ENCODE results near the gene PALM2AKAP2.
A peak's percentile ranks its signal among the peaks of the same experiment; 100 is the strongest.

PALM2AKAP2 gene

GRCh38 chr9:109779711-109780452 is at the start of gene PALM2AKAP2:
PALM2AKAP2 (plus strand) TSS chr9:109780198; CDS start chr9:109780489, 291 bp downstream.
- peak within 1 kb of the TSS; percentile 75 for H3K9ac ChIP-seq (ENCODE audit: low read depth, low read length)

GRCh38 chr9:109730228-109730627 is 49.8 kb upstream of the PALM2AKAP2 start:
- Histone ChIP-seq H3K27me3 (ENCODE audit: control insufficient read depth, insufficient read depth, low read length) (no peaks in the 10 kb centered on the region), H3K9ac (ENCODE audit: low read depth, low read length) (no peak overlapping the region), H3K36me3 (ENCODE audit: control insufficient read depth, insufficient read depth, low read length) (no peaks in the 10 kb centered on the region), H3K9me3 (ENCODE audit: control insufficient read depth, insufficient read depth, low read length) (no peaks in the 10 kb centered on the region), H3K4me1 (ENCODE audit: control insufficient read depth, insufficient read depth, low read length) (peaks cover 8% of the 10 kb centered on the region; the same call in 1 of the 2 replicates), H3K4me3 (ENCODE audit: low read depth, low read length) (no peak overlapping the region), H3K27ac (ENCODE audit: low read depth, low read length) (no peak overlapping the region)

More at GRCh38 chr9:109779711-109780452, at the start of gene PALM2AKAP2:
- H3K27ac ChIP-seq (ENCODE audit: low read depth, low read length), result no peak within 1 kb of the TSS
- H3K4me3 ChIP-seq (ENCODE audit: low read depth, low read length), result peak within 1 kb of the TSS; percentile 77
- no peaks in the 10 kb centered on the region for H3K36me3 ChIP-seq (ENCODE audit: control insufficient read depth, insufficient read depth, low read length)
- H3K27me3 ChIP-seq (ENCODE audit: control insufficient read depth, insufficient read depth, low read length), result peaks cover 24% of the 10 kb centered on the region
- no peaks in the 10 kb centered on the region for H3K9me3 ChIP-seq (ENCODE audit: control insufficient read depth, insufficient read depth, low read length)
- peaks cover 12% of the 10 kb centered on the region; the same call in 1 of the 2 replicates for H3K4me1 ChIP-seq (ENCODE audit: control insufficient read depth, insufficient read depth, low read length)

GRCh38 chr9:109733690-109734089 is 46.3 kb upstream of the PALM2AKAP2 start:
- no peaks in the 10 kb centered on the region; the same call in 1 of the 2 replicates for H3K27me3 ChIP-seq (ENCODE audit: control insufficient read depth, insufficient read depth, low read length)
- peaks cover 8% of the 10 kb centered on the region; the same call in 1 of the 2 replicates for H3K4me1 ChIP-seq (ENCODE audit: control insufficient read depth, insufficient read depth, low read length)
- H3K9me3 ChIP-seq (ENCODE audit: control insufficient read depth, insufficient read depth, low read length), result no peaks in the 10 kb centered on the region
- no peaks in the 10 kb centered on the region for H3K36me3 ChIP-seq (ENCODE audit: control insufficient read depth, insufficient read depth, low read length)
- no peak overlapping the region for H3K4me3 ChIP-seq (ENCODE audit: low read depth, low read length)
- H3K27ac ChIP-seq (ENCODE audit: low read depth, low read length), result no peak overlapping the region
- no peak overlapping the region for H3K9ac ChIP-seq (ENCODE audit: low read depth, low read length)

GRCh38 chr9:109734814-109735213 is 45.2 kb upstream of the PALM2AKAP2 start:
- Histone ChIP-seq H3K27ac (ENCODE audit: low read depth, low read length) (no peak overlapping the region), H3K4me3 (ENCODE audit: low read depth, low read length) (no peak overlapping the region), H3K36me3 (ENCODE audit: control insufficient read depth, insufficient read depth, low read length) (no peaks in the 10 kb centered on the region), H3K9me3 (ENCODE audit: control insufficient read depth, insufficient read depth, low read length) (no peaks in the 10 kb centered on the region), H3K4me1 (ENCODE audit: control insufficient read depth, insufficient read depth, low read length) (peaks cover 8% of the 10 kb centered on the region; the same call in 1 of the 2 replicates), H3K27me3 (ENCODE audit: control insufficient read depth, insufficient read depth, low read length) (no peaks in the 10 kb centered on the region; the same call in 1 of the 2 replicates), H3K9ac (ENCODE audit: low read depth, low read length) (no peak overlapping the region)

GRCh38 chr9:109735801-109736200 is 44.2 kb upstream of the PALM2AKAP2 start:
- no peak overlapping the region for H3K9ac ChIP-seq (ENCODE audit: low read depth, low read length)
- H3K9me3 ChIP-seq (ENCODE audit: control insufficient read depth, insufficient read depth, low read length), result no peaks in the 10 kb centered on the region
- no peak overlapping the region for H3K27ac ChIP-seq (ENCODE audit: low read depth, low read length)
- H3K36me3 ChIP-seq (ENCODE audit: control insufficient read depth, insufficient read depth, low read length), result no peaks in the 10 kb centered on the region
- H3K4me1 ChIP-seq (ENCODE audit: control insufficient read depth, insufficient read depth, low read length), result peaks cover 3% of the 10 kb centered on the region; the same call in 1 of the 2 replicates
- no peaks in the 10 kb centered on the region; the same call in 1 of the 2 replicates for H3K27me3 ChIP-seq (ENCODE audit: control insufficient read depth, insufficient read depth, low read length)
- no peak overlapping the region for H3K4me3 ChIP-seq (ENCODE audit: low read depth, low read length)

GRCh38 chr9:109737295-109737694 is 42.7 kb upstream of the PALM2AKAP2 start:
- no peak overlapping the region for H3K27ac ChIP-seq (ENCODE audit: low read depth, low read length)
- no peaks in the 10 kb centered on the region; the same call in 1 of the 2 replicates for H3K4me1 ChIP-seq (ENCODE audit: control insufficient read depth, insufficient read depth, low read length)
- no peaks in the 10 kb centered on the region; the same call in 1 of the 2 replicates for H3K27me3 ChIP-seq (ENCODE audit: control insufficient read depth, insufficient read depth, low read length)
- no peak overlapping the region for H3K4me3 ChIP-seq (ENCODE audit: low read depth, low read length)
- no peaks in the 10 kb centered on the region for H3K36me3 ChIP-seq (ENCODE audit: control insufficient read depth, insufficient read depth, low read length)
- H3K9ac ChIP-seq (ENCODE audit: low read depth, low read length), result no peak overlapping the region
- no peaks in the 10 kb centered on the region for H3K9me3 ChIP-seq (ENCODE audit: control insufficient read depth, insufficient read depth, low read length)

- Histone ChIP-seq H3K9me3 (ENCODE audit: control insufficient read depth, insufficient read depth, low read length) (no peaks in the 10 kb centered on the region), H3K36me3 (ENCODE audit: control insufficient read depth, insufficient read depth, low read length) (no peaks in the 10 kb centered on the region), H3K27me3 (ENCODE audit: control insufficient read depth, insufficient read depth, low read length) (no peaks in the 10 kb centered on the region; the same call in 1 of the 2 replicates), H3K9ac (ENCODE audit: low read depth, low read length) (no peak overlapping the region), H3K4me1 (ENCODE audit: control insufficient read depth, insufficient read depth, low read length) (peaks cover 10% of the 10 kb centered on the region), H3K27ac (ENCODE audit: low read depth, low read length) (no peak overlapping the region), H3K4me3 (ENCODE audit: low read depth, low read length) (no peak overlapping the region)
Observed at GRCh38 chr9:109739760-109740159, 40.2 kb upstream of the PALM2AKAP2 start.

- no peak overlapping the region for H3K4me3 ChIP-seq (ENCODE audit: low read depth, low read length)
- peak overlapping the region; percentile 11 for H3K27ac ChIP-seq (ENCODE audit: low read depth, low read length)
- H3K9ac ChIP-seq (ENCODE audit: low read depth, low read length), result peak overlapping the region; percentile 8; the same call in 1 of the 2 replicates
- no peaks in the 10 kb centered on the region for H3K27me3 ChIP-seq (ENCODE audit: control insufficient read depth, insufficient read depth, low read length)
- no peaks in the 10 kb centered on the region for H3K36me3 ChIP-seq (ENCODE audit: control insufficient read depth, insufficient read depth, low read length)
- no peaks in the 10 kb centered on the region for H3K9me3 ChIP-seq (ENCODE audit: control insufficient read depth, insufficient read depth, low read length)
- H3K4me1 ChIP-seq (ENCODE audit: control insufficient read depth, insufficient read depth, low read length), result peaks cover 20% of the 10 kb centered on the region
Observed at GRCh38 chr9:109742776-109743348, 37.1 kb upstream of the PALM2AKAP2 start.

- Histone ChIP-seq H3K27me3 (ENCODE audit: control insufficient read depth, insufficient read depth, low read length) (no peaks in the 10 kb centered on the region), H3K4me1 (ENCODE audit: control insufficient read depth, insufficient read depth, low read length) (peaks cover 20% of the 10 kb centered on the region), H3K4me3 (ENCODE audit: low read depth, low read length) (no peak overlapping the region), H3K9ac (ENCODE audit: low read depth, low read length) (no peak overlapping the region), H3K27ac (ENCODE audit: low read depth, low read length) (no peak overlapping the region), H3K36me3 (ENCODE audit: control insufficient read depth, insufficient read depth, low read length) (no peaks in the 10 kb centered on the region), H3K9me3 (ENCODE audit: control insufficient read depth, insufficient read depth, low read length) (no peaks in the 10 kb centered on the region)
Observed at GRCh38 chr9:109743696-109744095, 36.3 kb upstream of the PALM2AKAP2 start.

- Histone ChIP-seq H3K4me1 (ENCODE audit: control insufficient read depth, insufficient read depth, low read length) (peaks cover 20% of the 10 kb centered on the region), H3K9me3 (ENCODE audit: control insufficient read depth, insufficient read depth, low read length) (no peaks in the 10 kb centered on the region), H3K27ac (ENCODE audit: low read depth, low read length) (peak overlapping the region; percentile 11), H3K9ac (ENCODE audit: low read depth, low read length) (no peak overlapping the region), H3K4me3 (ENCODE audit: low read depth, low read length) (no peak overlapping the region), H3K27me3 (ENCODE audit: control insufficient read depth, insufficient read depth, low read length) (no peaks in the 10 kb centered on the region), H3K36me3 (ENCODE audit: control insufficient read depth, insufficient read depth, low read length) (no peaks in the 10 kb centered on the region)
Observed at GRCh38 chr9:109745335-109746283, 34.4 kb upstream of the PALM2AKAP2 start.
